Endothelial cell of umbilical vein (primary cell): ENCODE results near the gene TMEM207. TPM values are rescaled to one million over a fixed set of nuclear protein-coding genes. Genes with fewer than 3 reads are reported as not detected.

ENCODE experiments used
- BruUV-seq: library from RNA; stranded (reverse); fragments of 400-500 nt; replicated peaks from 2 replicates; lab custom pipeline; 2021; lab: Mats Ljungman, UMichigan
- CTCF ChIA-PET: fragments of 300-600, 350-600 bp; sonication (Branson Sonifier 250); formaldehyde crosslinking; loops from one replicate; lab custom pipeline; 2021; ENCODE audit warnings: antibody characterized with exemption, inconsistent platforms; lab: Charles Lee
- POLR2A ChIA-PET: fragments of 300-600, 350-600 bp; sonication (Branson Sonifier 250); formaldehyde crosslinking; loops from one replicate; lab custom pipeline; 2021; ENCODE audit warnings: antibody characterized with exemption, inconsistent platforms; lab: Charles Lee
- DNase-seq: peaks from one replicate; pipeline ENCODE4 v3.0.0-alpha.2; 2011; ENCODE audit warnings: low read depth, low spot score
- FAIRE-seq: peaks from 2 replicates; lab custom pipeline; 2011; peaks lifted over from hg19 to GRCh38; lab: Jason Lieb, UNC
- H2AFZ ChIP-seq: 2 replicates; pipeline ENCODE4 v1.6.0; 2012; ENCODE audit warnings: low read depth, low read length, control low read depth, inconsistent platforms
- H3K27ac ChIP-seq: 2 replicates; pipeline ENCODE4 v1.5.1; 2011; ENCODE audit warnings: low read depth, mild to moderate bottlenecking, control low read depth, low read length, moderate library complexity; ENCODE audit not compliant: insufficient read depth
- H3K27me3 ChIP-seq, 2 experiments: 2 replicates each; pipeline versions ENCODE4 v1.6.0 to v1.6.1; 2011; ENCODE audit warnings: low read length in 2 of 2, mixed read lengths in 1 of 2; ENCODE audit not compliant: control insufficient read depth in 2 of 2, insufficient read depth in 2 of 2
- H3K36me3 ChIP-seq, 2 experiments: 2 replicates in 1 of 2; 3 replicates in 1 of 2; pipeline ENCODE4 v1.5.1; 2011; ENCODE audit warnings: low read length in 2 of 2, mild to moderate bottlenecking in 1 of 2, moderate library complexity in 1 of 2; ENCODE audit not compliant: control insufficient read depth in 2 of 2, insufficient read depth in 2 of 2; ENCODE audit errors: extremely low read depth in 1 of 2
- H3K4me1 ChIP-seq: 3 replicates; pipeline ENCODE4 v1.5.1; 2011; ENCODE audit warnings: mild to moderate bottlenecking, low read length; ENCODE audit not compliant: control insufficient read depth, insufficient read depth; ENCODE audit errors: extremely low read depth
- H3K4me2 ChIP-seq: 2 replicates; pipeline ENCODE4 v1.6.1; 2011; ENCODE audit warnings: low read length, control low read depth, mixed read lengths; ENCODE audit not compliant: insufficient read depth
- H3K4me3 ChIP-seq, 3 experiments: fragments of 200-600 bp in 1 of 3; sonication (generic), shearing (Covaris generic) in 1 of 3; replicated peaks in 1 of 3; 2 replicates each; pipeline ENCODE4 v1.5.1; 2011 to 2016; ENCODE audit warnings: control low read depth in 3 of 3, low read length in 3 of 3, mild to moderate bottlenecking in 2 of 3, inconsistent platforms in 1 of 3, low read depth in 1 of 3, moderate library complexity in 1 of 3; ENCODE audit not compliant: insufficient read depth in 1 of 3
- H3K79me2 ChIP-seq: 2 replicates; pipeline ENCODE4 v1.6.0; 2012; ENCODE audit warnings: low read length, inconsistent platforms; ENCODE audit not compliant: control insufficient read depth, insufficient read depth
- H3K9ac ChIP-seq: replicated peaks from 2 replicates; pipeline ENCODE3; 2011; ENCODE audit warnings: low read length, control low read depth; ENCODE audit not compliant: insufficient read depth; ENCODE audit errors: extremely low read depth
- H3K9me1 ChIP-seq: replicated peaks from 3 replicates; pipeline ENCODE4 v1.6.0; 2011; ENCODE audit warnings: mild to moderate bottlenecking, low read length; ENCODE audit not compliant: control insufficient read depth, insufficient read depth; ENCODE audit errors: extremely low read depth
- H3K9me3 ChIP-seq: replicated peaks from 2 replicates; pipeline ENCODE4 v1.5.1; 2012; ENCODE audit warnings: low read length, inconsistent platforms; ENCODE audit not compliant: control insufficient read depth, insufficient read depth
- H4K20me1 ChIP-seq: replicated peaks from 2 replicates; pipeline ENCODE3; 2011; ENCODE audit warnings: mild to moderate bottlenecking, low read length; ENCODE audit not compliant: control insufficient read depth, insufficient read depth; ENCODE audit errors: extremely low read depth
- CTCF ChIP-seq, 2 donors: IDR thresholded peaks; 1 replicate in 1 of 2; 2 replicates in 1 of 2; pipeline ENCODE4 v1.5.1; 2011; ENCODE audit warnings: low read length in 2 of 2, mild to moderate bottlenecking in 2 of 2, moderate library complexity in 2 of 2, control low read depth in 1 of 2, inconsistent platforms in 1 of 2, low read depth in 1 of 2; ENCODE audit not compliant: insufficient read depth in 1 of 2; ENCODE audit errors: extremely low read depth in 1 of 2
- EZH2 ChIP-seq: IDR thresholded peaks from 2 replicates; pipeline ENCODE4 v1.6.1; 2012; ENCODE audit warnings: borderline replicate concordance, low read depth, mild to moderate bottlenecking, moderate library complexity, low read length, inconsistent platforms; ENCODE audit not compliant: severe bottlenecking
- FOS ChIP-seq: IDR thresholded peaks from 2 replicates; pipeline ENCODE4 v1.6.1; 2011; ENCODE audit warnings: mild to moderate bottlenecking, low read length, moderate library complexity, borderline replicate concordance; ENCODE audit not compliant: insufficient read depth
- GATA2 ChIP-seq: IDR thresholded peaks from 2 replicates; pipeline ENCODE4 v1.7.0; 2011; ENCODE audit warnings: low read depth, mild to moderate bottlenecking, moderate library complexity, mixed read lengths, low read length; ENCODE audit not compliant: insufficient read length, insufficient read depth
- JUN ChIP-seq: IDR thresholded peaks from 2 replicates; pipeline ENCODE4 v1.6.1; 2011; ENCODE audit warnings: borderline replicate concordance, low read depth; ENCODE audit not compliant: insufficient read length, insufficient read depth
- MAX ChIP-seq: IDR thresholded peaks from 2 replicates; pipeline ENCODE4 v1.6.1; 2011; ENCODE audit not compliant: insufficient read depth, insufficient read length
- MYC ChIP-seq: IDR thresholded peaks from one replicate; pipeline ENCODE4 v1.6.1; 2011; ENCODE audit warnings: mild to moderate bottlenecking, low read depth, low read length
- POLR2A ChIP-seq: IDR thresholded peaks from 2 replicates; pipeline ENCODE4 v1.6.1; 2012; ENCODE audit warnings: low read depth, mild to moderate bottlenecking, control low read depth, low read length
- POLR2AphosphoS5 ChIP-seq: IDR thresholded peaks from 2 replicates; pipeline ENCODE4 v1.6.1; 2012; ENCODE audit warnings: low read depth, mild to moderate bottlenecking, control low read depth, low read length, moderate library complexity; ENCODE audit not compliant: insufficient read depth
- dilution Hi-C: fragments of 300-500 bp; cut with MboI; formaldehyde crosslinking; loops from one replicate; pipeline ENCODE4 v1.15.0; 2019; ENCODE audit warnings: low sequenced_read_pairs; ENCODE audit not compliant: extremely low pct_ligation_motif_present
- intact Hi-C: fragments of 100-400 bp; cut with micrococcal nuclease; formaldehyde crosslinking; loops from one replicate; pipeline ENCODE4 v1.10.0; 2022
- polyA plus RNA-seq, 4 experiments: library from polyadenylated mRNA; depleted of rRNA in 3 of 4; stranded (reverse) in 3 of 4; unstranded in 1 of 4; fragments of >200 nt; gene quantifications; 2 replicates each; pipeline versions ENCODE4 v1.2.1 to v1.2.3, GENCODE V29; 2011 to 2012; ENCODE audit warnings: missing spikeins in 1 of 4
- total RNA-seq: library from RNA; stranded (reverse); gene quantifications from 2 replicates; pipeline ENCODE4 v1.2.3, GENCODE V29; 2021

TMEM207 gene
- total and polyA plus RNA-seq, 2 donors (not counting 3 experiments of a cell fraction or from before 2014, with no cell fraction given) = not detected

- Histone ChIP-seq H3K27ac (no peak overlapping the region), H3K9me1 (no peaks in the 10 kb centered on the region), H3K4me3 (no peak overlapping the region), H3K4me2 (no peak overlapping the region), H3K4me1 (no peaks in the 10 kb centered on the region), H2AFZ (no peak overlapping the region), H3K27me3 (no peaks in the 10 kb centered on the region), H3K79me2 (no peaks in the 10 kb centered on the region), H4K20me1 (no peaks in the 10 kb centered on the region), H3K36me3 (no peaks in the 10 kb centered on the region), H3K9me3 (no peaks in the 10 kb centered on the region), H3K9ac (no peak overlapping the region)
- no TSS peak for BruUV-seq
- no peak for FAIRE-seq
- dilution Hi-C loops = no loop called here
- DNase-seq = no peak
- ChIA-PET POLR2A (interaction anchor here (0.6 kb wide), 1 partner anchor 229 kb away, joined by 5 read pairs; no protein-coding TSS in a partner anchor), CTCF (interaction anchor here (1.0 to 3.3 kb wide), 8 partner anchors 10 to 453 kb away, joined by 3 to 32 read pairs (median 7); partner anchors contain the start of gene CLDN1)
- no peak for TF ChIP-seq JUN
- no peak for TF ChIP-seq MYC
- TF ChIP-seq POLR2AphosphoS5 = no peak
- TF ChIP-seq CTCF (IDR thresholded peaks at IDR 0.05; ENCODE audit: extremely low read depth in 1 of 2, insufficient read depth in 1 of 2, low read depth in 1 of 2, low read length in 2 of 2) = no peak
- TF ChIP-seq FOS = no peak
- no peak for TF ChIP-seq POLR2A
- TF ChIP-seq GATA2 = no peak
- no peak for TF ChIP-seq EZH2
- no peak for TF ChIP-seq MAX
- intact Hi-C loops = no loop called here
These were observed 35.4 kb downstream of the TMEM207 start for GRCh38 chr3:190414297-190414696.
